Measurements from ENCODE around the gene ELFN1. TPM values are rescaled to one million over a fixed set of nuclear protein-coding genes. Genes with fewer than 3 reads are reported as not detected.

ELFN1 gene
- total RNA-seq, 4 donors from 2014 or later, result 1.4 to 2.5 (median 1.9) TPM

DNA sequence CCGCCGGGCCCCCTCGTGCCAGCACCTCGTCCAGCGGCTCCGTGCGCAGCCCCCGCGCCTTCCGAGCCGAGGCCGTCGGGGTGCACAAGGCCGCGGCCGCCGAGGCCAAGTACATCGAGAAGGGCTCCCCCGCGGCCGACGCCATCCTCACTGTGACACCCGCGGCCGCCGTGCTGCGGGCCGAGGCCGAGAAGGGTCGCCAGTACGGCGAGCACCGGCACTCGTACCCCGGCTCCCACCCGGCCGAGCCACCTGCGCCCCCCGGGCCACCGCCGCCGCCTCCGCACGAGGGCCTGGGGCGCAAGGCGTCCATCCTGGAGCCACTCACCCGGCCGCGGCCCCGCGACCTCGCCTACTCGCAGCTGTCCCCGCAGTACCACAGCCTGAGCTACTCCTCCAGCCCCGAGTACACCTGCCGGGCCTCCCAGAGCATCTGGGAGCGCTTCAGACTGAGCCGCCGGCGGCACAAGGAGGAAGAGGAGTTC is 76.5 kb downstream of the ELFN1 start:
- 96% methylated on average over 21 of the region's 60 CpGs for WGBS
- DNase-seq (ENCODE audit: low spot score in 2 of 2), result no peak
- H3K36me3 ChIP-seq, result peaks cover 6% of the 10 kb centered on the region
- TF ChIP-seq POLR2AphosphoS5 (IDR thresholded peaks at IDR 0.05) (no peak), EP300 (IDR thresholded peaks at IDR 0.05) (no peak), POLR2A (IDR thresholded peaks at IDR 0.05) (no peak)
- TF ChIP-seq, protein P1, sequence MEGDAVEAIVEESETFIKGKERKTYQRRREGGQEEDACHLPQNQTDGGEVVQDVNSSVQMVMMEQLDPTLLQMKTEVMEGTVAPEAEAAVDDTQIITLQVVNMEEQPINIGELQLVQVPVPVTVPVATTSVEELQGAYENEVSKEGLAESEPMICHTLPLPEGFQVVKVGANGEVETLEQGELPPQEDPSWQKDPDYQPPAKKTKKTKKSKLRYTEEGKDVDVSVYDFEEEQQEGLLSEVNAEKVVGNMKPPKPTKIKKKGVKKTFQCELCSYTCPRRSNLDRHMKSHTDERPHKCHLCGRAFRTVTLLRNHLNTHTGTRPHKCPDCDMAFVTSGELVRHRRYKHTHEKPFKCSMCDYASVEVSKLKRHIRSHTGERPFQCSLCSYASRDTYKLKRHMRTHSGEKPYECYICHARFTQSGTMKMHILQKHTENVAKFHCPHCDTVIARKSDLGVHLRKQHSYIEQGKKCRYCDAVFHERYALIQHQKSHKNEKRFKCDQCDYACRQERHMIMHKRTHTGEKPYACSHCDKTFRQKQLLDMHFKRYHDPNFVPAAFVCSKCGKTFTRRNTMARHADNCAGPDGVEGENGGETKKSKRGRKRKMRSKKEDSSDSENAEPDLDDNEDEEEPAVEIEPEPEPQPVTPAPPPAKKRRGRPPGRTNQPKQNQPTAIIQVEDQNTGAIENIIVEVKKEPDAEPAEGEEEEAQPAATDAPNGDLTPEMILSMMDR (IDR thresholded peaks at IDR 0.05), result no peak
- H3K4me1 ChIP-seq, result peaks cover 27% of the 10 kb centered on the region
- no peaks in the 10 kb centered on the region for H3K9me3 ChIP-seq
- peaks cover 41% of the 10 kb centered on the region for H3K27me3 ChIP-seq
- H3K4me3 ChIP-seq, result no peak overlapping the region
- no peak overlapping the region for H3K27ac ChIP-seq

DNA sequence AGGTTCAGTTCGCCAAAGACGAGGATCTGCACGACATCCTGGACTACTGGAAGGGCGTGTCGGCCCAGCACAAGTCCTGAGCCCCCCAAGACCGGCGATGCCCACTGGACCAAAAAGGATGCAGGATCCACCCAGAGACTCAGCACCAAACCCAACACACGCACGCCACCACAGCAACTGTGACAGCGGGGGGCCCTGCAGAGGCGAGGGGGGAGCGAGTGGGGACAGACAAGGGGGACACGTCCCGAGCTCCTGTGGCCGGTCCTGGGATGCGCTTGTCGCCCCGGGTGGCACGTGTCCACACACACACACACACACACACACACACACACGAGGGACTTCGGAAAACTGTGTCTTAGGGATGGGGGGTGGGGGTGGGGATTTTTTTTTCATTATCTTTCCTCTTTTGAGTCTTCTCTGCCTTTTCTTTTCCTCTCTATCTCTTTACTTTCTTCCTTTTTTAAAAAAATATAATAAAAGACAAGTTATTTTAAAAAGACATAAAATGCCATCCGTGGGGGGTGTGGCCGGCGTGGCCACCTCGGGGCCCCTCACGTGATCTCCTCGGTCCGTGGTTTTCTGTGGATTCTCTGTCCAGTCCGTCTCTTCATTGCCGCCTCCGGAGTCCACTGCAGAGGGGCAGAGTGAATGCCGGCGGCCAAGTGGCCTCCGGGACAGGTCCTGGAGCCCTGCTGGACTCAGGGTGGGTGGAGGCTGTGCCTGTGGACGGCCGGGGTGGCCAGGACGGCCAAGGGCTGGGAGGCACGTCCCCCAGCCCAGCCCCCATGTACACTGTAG is 77.1 kb downstream of the ELFN1 start:
- Histone ChIP-seq H3K9me3 (no peaks in the 10 kb centered on the region), H3K36me3 (peaks cover 6% of the 10 kb centered on the region), H3K4me3 (no peak overlapping the region), H3K27ac (no peak overlapping the region), H3K4me1 (peaks cover 26% of the 10 kb centered on the region), H3K27me3 (peaks cover 37% of the 10 kb centered on the region)
- no peak for DNase-seq (ENCODE audit: low spot score in 2 of 2)
- 90% methylated on average over 34 of the region's 38 CpGs for WGBS
- TF ChIP-seq, protein P1 (IDR thresholded peaks at IDR 0.05), result no peak
- no peak for TF ChIP-seq POLR2AphosphoS5 (IDR thresholded peaks at IDR 0.05)
- no peak for TF ChIP-seq EP300 (IDR thresholded peaks at IDR 0.05)
- no peak for TF ChIP-seq POLR2A (IDR thresholded peaks at IDR 0.05)

DNA sequence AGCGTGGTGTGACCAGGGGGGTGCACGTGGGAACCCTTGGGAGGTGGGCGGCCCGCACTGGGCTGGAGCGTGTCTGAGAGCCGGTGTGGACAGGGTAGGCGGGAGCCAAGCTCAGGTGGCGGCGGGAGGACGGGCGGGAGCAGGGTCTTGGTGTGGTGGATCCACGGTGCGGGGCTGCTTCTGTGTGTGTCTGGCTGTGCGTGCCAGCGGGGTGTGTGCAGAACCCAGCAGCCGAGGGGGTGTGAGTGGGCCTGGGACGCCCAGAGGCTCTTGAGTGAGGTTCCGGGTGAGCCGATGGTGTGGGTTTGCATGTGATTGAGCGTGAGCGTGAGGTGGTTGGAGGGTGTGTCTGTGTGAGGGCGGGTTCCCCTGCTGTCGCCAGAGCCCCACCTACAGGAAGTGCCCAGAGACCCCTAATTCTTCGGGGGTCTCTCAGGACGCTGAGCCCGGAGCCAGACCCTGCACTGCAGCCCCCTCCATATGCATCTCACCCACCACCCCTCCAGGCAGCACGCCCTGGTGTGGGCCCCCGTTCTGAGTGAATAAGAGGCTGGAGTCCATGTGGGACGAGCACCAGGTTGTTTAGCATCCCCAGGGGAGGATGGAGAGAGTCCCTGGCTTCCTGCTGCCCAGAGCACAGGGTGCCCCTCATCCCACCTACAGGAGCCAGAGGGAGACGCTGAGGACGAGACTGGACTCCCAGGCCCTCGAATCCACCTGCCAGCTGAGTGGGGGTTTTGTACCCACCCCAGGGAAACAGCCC is 78.2 kb downstream of the ELFN1 start:
- H3K4me3 ChIP-seq, result no peak overlapping the region
- 60% methylated on average over 20 of the region's 32 CpGs for WGBS
- no peak for DNase-seq (ENCODE audit: low spot score in 2 of 2)
- TF ChIP-seq, protein P1 (IDR thresholded peaks at IDR 0.05), result no peak
- TF ChIP-seq POLR2A (IDR thresholded peaks at IDR 0.05) (no peak), EP300 (IDR thresholded peaks at IDR 0.05) (no peak), POLR2AphosphoS5 (IDR thresholded peaks at IDR 0.05) (no peak)
- peaks cover 41% of the 10 kb centered on the region for H3K27me3 ChIP-seq
- H3K27ac ChIP-seq, result no peak overlapping the region
- H3K36me3 ChIP-seq, result peaks cover 6% of the 10 kb centered on the region
- no peaks in the 10 kb centered on the region for H3K9me3 ChIP-seq
- H3K4me1 ChIP-seq, result peaks cover 16% of the 10 kb centered on the region

DNA sequence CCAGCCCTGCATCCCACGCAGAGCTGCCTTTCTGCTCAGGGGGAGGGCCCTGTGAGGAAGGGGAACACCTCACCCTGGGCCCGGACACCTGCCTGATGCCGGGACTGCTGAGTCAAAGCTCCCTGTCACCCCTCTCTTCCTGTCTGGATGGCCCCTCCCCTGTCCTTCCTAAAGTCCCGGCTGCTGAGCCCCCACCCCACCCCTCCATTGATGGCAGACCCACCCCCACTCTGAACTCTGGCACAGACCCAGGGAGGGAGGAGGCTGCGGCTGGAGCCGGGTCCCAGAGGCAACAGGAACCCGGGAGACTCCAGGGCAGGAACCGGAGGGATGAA is 78.7 kb downstream of the ELFN1 start:
- H3K27me3 ChIP-seq, result peaks cover 37% of the 10 kb centered on the region
- 16% methylated on average over 4 of the region's 8 CpGs for WGBS
- H3K27ac ChIP-seq, result no peak overlapping the region
- H3K4me1 ChIP-seq, result peaks cover 15% of the 10 kb centered on the region
- H3K36me3 ChIP-seq, result peaks cover 6% of the 10 kb centered on the region
- no peak for DNase-seq (ENCODE audit: low spot score in 2 of 2)
- H3K9me3 ChIP-seq, result no peaks in the 10 kb centered on the region
- H3K4me3 ChIP-seq, result no peak overlapping the region
- TF ChIP-seq EP300 (IDR thresholded peaks at IDR 0.05), result no peak
- TF ChIP-seq POLR2AphosphoS5 (IDR thresholded peaks at IDR 0.05), result no peak
- TF ChIP-seq, protein P1 (IDR thresholded peaks at IDR 0.05), result no peak
- TF ChIP-seq POLR2A (IDR thresholded peaks at IDR 0.05), result no peak

DNA sequence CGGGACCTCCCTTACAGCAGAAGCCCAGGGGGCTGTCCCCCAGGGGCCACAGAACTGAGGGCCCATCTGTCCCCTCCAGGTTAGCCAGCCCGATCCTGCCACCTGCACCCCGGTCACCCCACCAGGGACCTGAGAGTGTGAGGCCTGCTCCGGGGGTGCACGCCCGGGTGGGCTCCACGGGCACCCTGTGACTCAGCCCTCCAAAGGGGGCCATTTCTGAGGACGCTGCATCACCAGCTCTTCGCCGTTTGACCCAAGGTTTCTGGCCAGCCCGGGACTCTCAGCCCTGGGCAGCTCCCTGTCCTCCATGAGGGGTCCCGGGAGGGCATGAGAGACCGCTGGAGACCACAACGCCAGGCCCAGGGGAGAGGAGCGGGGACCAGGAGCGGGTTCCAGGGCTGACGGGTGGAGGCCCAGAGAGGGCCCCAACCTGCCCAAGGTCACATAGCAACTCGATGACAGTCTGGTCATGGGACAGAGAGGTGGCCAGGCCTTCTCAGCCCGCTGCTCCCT is 79.3 kb downstream of the ELFN1 start:
- WGBS, result 86% methylated on average over 17 of the region's 19 CpGs
- Histone ChIP-seq H3K4me3 (no peak overlapping the region), H3K4me1 (peaks cover 15% of the 10 kb centered on the region), H3K27ac (no peak overlapping the region), H3K9me3 (no peaks in the 10 kb centered on the region), H3K36me3 (peaks cover 6% of the 10 kb centered on the region), H3K27me3 (peaks cover 42% of the 10 kb centered on the region)
- DNase-seq (ENCODE audit: low spot score in 2 of 2), result no peak
- TF ChIP-seq POLR2A (IDR thresholded peaks at IDR 0.05) (no peak), EP300 (IDR thresholded peaks at IDR 0.05) (no peak), POLR2AphosphoS5 (IDR thresholded peaks at IDR 0.05) (no peak)
- TF ChIP-seq, protein P1 (IDR thresholded peaks at IDR 0.05), result no peak
